ENCODE data around the gene PMM1.
A peak's percentile ranks its signal among the peaks of the same experiment; 100 is the strongest.

The PMM1 gene

DNA sequence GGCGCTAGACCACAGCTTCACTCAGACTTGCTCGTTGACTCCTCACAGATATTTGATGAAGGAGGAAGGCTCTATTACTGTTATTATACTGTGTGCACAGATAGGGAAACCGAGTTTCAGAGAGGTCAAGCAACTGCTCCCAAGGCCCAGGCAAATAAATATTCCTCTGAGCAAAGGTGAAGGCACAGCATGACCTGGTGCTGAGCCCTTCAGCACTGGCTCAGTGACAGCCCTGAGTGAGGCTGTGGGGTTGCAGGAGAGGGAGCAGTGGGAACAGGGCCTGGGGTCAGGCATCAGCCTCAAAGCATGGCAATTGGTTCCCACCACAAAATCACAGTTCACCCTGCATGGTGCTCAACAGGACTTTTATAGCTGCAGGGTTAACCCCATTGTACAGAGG is 52.4 kb downstream of the PMM1 start:
- no peak for DNase-seq (ENCODE audit: low read depth)

DNA sequence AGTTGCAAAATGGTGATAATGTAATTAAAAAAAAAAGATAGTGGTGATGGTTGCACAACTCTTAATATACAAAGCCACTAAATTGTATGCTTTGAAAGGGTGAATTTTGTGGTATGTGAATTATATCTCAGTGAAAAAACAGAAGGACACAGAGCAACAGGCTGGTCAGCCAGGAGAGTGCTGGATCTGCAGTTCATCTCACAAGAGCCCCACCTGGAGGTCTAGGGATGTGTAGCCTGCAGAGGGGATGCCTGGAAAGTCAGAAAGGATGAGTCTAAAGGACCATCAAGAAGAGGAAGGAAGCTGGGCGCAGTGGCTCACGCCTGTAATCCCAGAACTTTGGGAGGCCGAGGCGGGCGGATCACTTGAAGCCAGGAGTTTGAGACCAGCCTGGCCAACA is 54.4 kb downstream of the PMM1 start:
- no peak for DNase-seq (ENCODE audit: low read depth)

DNA sequence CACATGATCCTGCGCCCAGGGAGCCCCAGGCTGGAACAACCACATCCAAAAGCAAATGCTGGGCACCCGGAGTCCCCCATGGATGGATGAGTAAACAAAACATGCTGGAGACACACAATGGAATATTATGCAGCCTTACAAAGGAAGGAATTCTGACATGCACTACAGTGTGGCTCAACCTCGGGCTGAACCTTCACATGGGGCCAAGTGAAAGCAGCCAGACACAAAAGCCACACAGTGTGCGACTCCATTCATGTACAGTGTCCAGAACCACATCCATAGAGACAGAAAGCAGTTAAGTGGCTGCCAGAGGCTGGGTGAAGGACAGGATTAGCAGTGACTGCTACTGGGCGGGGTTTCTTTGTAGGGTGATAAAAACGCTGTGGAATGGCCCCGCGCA is 55.4 kb downstream of the PMM1 start:
- no peak for DNase-seq (ENCODE audit: low read depth)

DNA sequence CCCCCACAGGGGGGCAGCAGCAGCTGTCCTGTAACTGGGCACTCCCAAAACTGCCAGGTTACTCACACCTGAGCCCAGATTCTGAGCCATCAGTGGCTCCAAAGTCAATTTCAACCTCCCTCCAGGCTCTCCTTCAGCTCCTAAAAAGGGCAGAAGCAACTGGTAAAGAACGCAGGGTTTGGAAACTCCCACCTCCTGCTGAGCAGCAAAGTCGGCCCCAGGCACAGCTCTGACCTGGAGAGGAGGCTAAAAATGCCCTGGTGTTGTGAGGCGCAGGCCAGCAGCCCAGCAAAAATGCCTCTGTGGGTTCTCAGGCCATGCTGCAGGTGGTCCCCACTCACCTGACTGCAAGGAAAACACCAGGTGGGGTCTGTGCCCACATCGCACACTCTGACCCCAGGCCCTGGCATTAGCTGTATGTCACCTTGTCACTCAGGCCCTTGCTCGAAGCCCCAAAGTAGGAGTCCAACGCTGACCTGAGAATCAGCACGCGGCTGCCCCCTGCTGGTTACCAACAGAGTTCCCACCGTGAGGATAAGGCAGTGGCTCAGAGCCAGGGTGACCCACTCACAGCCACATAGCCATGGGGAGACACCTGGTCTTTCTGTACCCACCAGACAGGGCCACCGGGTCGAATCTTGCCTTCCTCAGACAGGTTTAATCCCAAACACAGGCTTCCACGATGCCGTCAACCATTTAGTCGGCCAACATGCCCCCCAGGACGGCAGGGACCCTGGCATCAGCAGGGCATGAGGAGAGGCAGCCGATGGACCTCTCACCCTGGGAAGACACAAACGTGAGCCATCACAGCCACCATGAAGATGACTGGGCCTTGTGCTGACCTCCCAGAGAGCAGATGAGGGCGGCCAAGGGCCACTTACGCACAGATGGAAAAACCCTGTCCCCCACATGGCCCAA is 56.5 kb downstream of the PMM1 start:
- peak; percentile 37 for DNase-seq (ENCODE audit: low read depth)

DNA sequence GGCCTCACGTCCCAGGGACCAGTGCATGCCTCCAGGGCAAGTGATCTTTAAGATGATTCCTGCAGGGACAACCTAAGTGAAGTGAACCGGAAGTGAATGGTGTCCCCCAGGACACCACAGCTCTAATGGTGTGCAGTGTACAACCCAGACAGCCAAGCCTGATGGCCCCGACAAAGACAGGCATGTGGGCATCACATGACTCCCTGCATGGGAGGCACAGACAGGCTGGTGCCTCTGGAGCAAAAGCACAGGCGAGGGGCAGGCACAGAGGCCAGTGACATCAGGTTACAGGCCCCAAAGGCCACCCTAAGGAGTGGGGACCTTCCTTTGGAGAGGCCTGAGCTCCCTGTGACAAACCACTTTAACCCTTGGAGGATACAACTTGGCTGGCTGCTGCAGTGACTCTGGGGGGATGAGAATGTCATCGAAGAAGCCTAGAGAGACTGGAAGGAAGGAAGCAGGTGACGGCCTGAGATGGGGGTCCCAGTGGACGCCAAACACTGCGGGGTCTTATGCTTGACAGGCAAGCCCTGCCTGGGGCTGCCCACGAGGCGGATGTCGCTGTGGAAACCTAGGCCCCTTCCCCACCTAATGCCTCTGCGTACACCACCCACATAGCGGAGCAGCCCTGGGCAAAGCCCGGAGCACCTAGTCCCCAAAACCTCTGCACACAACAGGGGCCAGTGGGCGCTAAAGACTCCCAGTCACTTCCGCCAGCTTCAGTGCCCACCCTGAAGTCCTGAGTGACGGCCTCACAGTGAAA is 57.7 kb downstream of the PMM1 start:
- DNase-seq (ENCODE audit: low read depth), result no peak

DNA sequence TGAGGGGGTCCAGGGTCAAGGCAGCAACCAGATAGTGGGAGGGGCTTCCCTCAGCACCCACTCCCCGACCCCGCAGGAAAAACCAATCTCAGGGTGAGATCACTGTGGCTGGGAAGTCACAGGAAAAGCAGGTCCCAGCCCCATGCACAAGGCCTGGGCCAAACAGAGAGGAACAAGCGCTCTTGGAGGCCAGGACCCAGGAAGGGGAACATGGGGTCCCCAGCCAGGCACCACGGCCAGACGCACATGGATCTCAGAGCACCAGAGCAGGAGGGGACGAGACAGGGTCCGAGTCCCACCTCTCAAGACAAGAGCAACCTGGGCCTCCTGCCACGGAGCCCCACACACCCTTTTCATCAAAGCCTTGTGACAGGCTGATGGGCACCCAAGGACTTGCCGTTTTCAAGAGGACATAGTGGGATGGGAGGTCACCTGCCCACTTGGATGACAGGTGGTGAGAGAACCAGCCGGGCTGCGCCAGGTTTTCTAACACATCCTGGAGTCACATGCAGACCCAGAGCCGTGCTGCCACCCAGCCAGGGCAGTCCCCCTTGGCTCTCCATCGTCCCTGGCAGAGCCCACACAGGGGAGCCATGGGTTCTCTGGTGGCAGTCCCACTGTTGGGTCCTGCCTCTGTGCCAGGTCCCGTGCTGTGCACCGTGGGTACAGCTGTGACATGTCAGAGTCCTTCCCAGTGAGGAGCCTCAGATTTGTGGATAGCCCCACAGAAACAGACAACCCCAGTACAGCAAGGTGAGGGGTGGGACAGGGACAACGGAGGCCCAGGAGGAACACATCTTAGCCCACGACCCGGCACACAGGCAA is 58.5 kb downstream of the PMM1 start:
- no peak for DNase-seq (ENCODE audit: low read depth)

DNA sequence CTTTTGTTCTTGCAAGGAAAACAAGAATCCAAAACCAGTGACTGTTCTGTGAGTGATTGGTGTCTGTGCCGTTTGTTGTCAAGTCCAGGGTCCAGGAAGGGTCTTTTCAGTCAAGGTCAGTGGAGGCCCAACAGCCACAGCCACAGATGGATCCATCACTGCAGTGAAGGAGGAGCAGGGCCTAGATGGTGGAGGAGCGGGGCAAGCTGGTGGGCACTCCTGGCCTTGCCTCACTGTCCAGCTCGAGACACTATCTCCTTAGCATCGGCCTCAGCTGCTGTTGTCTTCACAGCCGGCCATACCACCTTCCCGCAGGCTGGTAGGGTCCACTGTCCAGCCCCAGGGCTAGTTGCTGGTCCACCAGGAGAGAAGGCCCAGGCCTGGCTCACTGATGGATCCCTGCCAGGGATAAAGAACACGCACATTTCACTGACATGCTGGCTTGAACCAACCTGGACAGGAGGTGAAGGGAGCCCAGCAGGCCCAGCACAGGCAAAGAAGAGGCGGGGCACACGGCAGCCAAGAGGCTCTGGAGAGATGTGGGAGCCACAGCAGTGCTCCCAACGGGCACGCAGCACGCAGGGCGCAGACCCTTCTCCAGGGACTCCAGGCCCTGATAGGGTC is 60.6 kb downstream of the PMM1 start:
- no peak for DNase-seq (ENCODE audit: low read depth)

DNA sequence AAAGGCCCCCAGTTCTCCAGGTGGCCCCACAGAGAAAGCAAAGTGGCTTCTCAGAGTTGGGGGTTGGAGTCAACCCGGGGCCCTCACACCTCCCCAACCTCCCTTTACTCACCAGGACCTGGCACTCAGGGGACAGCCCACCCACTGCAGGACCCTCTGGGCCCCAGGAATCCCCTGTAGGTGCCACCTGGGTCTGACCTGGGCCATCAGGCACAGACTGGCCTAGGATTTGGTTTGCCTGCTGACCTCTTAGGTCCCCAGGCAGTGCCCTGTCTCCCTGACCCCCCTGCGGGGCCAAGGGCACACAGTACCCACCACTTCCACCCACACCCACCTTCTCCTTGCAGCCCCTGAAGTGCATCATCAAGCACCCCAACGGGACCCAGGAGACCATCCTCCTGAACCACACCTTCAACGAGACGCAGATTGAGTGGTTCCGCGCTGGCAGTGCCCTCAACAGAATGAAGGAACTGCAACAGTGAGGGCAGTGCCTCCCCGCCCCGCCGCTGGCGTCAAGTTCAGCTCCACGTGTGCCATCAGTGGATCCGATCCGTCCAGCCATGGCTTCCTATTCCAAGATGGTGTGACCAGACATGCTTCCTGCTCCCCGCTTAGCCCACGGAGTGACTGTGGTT is 61.4 kb downstream of the PMM1 start:
- no peak for DNase-seq (ENCODE audit: low read depth)

Data from stimulated activated CD4-positive, alpha-beta T cell treated with anti-CD3 and anti-CD28 coated beads, Interleukin-2, amount 100 ng/mL, for 4 hours (primary cell).